NCI-H128 (cell line): ENCODE measurements around the gene MAP3K14.

Experiments
- DNase-seq: peaks from one replicate; lab custom pipeline; 2025; ENCODE audit not compliant: unreplicated experiment; lab: John Stamatoyannopoulos, UW

The MAP3K14 gene

GRCh38 chr17:45238155-45238774 is 78.6 kb downstream of the MAP3K14 start:
- DNase-seq, result no peak

DNA sequence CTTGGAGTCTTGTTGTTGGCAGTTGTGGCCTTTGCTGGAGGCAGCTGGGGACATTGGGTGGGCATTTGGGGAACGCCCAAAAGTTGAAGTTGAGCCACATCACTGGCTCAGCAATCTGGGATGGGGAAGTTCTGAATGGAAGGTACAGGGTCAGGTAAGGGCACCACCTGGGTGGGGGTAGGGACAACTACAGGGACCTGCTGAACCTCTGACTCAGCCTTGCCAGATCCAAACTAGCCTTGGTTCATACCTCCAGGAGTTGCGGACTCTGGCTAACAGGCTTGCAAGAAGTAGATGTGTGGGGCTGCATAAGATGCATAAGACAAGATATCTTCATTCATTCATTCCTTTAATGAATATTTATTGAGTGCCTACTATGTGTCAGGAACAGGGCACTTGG is 79.1 kb downstream of the MAP3K14 start:
- no peak for DNase-seq

DNA sequence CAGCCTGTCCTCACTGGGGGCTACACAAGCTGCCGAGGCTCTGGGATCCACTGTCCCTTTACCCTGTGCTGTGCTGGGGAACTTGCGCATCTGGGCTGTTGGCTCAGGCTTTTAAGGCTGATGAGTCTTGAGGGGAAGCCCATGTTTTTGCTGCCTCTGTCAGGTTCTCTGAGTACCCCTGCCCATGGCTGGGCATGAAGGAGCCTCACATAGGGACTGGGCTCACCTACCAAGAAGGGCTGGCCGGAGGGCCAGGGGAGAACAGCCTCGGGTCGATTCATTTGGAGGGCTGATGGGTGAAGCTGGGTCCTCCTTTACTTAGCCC is 80.6 kb downstream of the MAP3K14 start:
- no peak for DNase-seq

- no peak for DNase-seq
Observed at GRCh38 chr17:45235416-45236281, 81.2 kb downstream of the MAP3K14 start.

DNA sequence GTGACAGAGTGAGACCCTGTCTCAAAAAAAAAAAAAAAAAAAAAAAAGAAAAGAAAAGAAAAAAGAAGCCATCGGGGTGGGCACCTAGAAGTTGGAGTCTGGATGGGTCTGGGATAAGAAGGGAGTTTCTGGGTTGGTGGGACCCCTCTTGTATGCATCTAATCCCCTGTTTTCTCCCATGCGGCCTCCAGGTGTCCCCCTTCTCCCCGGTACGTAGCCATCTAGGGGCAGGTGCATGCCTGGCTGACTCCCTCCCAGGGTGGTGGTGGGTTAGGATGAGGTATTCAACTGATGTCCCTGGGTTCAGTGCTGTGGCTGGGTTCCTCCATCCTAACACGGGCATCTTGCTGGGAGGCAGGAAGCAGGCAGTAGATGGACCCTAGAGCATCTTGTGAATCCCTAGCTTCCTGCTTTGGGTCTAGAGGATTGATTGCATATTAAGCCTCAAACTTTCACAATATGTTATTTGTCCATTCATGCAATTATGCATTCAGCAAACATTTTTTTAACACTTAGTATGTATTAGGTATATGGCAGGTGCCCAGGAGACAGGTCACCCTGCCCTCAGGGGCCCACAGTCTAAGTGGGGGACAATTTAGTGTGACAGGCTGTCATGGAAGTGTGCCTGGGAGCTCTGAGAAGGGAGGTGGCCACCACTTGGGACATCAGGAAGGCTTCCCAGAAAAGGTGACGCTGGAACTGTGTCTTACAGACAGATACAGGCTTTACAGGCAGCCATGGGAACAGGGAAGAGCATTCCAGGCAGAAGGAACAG is 82.0 kb downstream of the MAP3K14 start:
- DNase-seq, result no peak

DNA sequence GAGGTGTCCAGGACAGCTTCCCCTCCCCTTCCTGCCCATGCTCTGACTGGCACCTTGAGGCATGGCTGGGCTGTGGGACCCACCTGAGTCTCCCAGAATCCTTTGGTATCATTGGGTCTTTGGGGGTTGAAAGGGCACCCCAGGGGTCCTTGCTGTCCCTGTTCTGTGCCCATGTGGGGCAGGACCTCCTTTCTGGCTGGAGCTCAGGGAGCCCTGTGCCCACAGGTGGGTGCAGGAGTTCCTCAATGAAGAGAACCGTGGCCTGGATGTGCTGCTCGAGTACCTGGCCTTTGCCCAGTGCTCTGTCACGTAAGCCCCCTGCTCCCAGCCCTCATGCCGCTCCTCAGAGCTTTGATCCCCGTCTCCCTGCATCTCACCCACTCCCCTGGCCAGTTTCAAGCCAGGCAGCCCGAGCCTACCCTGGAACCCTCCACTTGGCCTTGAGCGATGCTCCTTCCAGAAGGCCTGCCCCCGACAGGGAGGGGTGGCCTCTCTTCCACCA is 83.3 kb downstream of the MAP3K14 start:
- DNase-seq, result no peak

DNA sequence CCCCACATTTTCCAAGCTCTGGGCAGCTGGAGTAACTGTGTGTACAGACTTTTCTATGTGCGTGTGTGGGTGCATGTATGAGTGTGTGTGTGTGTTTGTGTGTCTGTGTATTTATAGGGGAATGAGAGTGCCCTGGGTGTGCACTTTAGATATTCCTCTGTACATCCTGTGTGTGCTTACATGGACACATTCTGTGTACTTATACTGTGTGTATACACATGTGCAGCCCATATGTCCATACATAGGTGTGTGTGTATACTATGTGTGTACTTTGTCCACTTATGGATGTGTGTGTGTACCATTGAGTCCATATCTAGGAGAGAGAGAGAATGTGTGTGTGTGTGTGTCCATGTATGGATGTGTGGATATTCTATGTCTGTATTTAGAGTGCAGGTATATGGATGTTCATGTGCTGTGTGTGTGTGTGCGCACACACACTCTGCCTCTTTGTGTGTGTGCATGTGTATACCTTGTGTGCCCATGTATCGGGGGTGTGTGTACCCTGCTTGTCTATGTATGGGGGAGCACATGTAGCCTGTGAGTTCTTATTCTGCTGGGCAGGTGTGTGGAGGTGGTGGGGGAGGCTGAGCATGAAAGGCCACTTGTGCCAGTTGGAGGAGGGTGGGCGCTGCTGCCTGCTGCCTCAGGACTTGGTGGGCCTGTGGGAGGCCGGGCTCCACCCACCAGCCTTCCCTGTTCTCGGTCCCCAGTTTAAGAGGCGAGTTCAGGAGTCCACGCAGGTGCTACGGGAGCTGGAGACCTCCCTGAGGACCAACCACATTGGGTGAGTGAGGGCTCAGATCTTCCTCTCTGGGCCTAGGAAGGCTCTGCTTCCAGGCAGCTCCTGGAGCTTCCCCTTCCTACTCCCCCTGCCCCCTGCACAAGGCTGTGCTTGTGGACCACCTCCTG is 84.1 kb downstream of the MAP3K14 start:
- DNase-seq, result no peak

DNA sequence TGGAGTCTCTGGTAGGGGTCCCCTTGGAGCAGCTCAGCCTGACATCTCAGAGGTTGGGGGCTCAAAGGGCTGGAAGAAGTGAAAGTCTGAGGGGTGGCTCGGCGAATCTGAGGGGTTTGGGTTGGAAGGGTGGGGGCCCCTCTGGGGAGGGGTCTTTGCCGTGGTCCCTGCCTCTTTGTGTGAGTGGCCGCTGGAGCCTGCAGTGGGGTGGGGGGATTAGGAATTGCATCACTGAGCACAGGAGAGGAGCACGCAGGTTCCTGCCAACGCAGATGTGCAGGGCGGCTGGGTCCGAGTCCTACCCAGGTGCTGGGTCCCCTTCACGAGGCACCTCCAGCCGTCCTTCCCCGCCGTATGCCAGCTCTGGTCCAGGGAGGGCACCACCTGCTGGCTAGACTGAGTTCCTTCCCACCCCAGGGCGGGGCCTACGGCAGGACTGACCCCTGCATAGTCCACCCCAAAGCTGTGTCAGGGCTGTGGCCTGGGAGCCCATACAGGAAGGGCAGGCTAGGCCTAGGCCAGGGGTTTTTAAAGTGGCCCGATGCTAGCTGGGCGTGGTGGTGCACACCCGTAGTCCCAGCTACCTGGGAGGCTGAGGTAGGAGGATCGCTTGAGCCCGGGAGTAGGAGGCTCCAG is 85.2 kb downstream of the MAP3K14 start:
- DNase-seq, result no peak

DNA sequence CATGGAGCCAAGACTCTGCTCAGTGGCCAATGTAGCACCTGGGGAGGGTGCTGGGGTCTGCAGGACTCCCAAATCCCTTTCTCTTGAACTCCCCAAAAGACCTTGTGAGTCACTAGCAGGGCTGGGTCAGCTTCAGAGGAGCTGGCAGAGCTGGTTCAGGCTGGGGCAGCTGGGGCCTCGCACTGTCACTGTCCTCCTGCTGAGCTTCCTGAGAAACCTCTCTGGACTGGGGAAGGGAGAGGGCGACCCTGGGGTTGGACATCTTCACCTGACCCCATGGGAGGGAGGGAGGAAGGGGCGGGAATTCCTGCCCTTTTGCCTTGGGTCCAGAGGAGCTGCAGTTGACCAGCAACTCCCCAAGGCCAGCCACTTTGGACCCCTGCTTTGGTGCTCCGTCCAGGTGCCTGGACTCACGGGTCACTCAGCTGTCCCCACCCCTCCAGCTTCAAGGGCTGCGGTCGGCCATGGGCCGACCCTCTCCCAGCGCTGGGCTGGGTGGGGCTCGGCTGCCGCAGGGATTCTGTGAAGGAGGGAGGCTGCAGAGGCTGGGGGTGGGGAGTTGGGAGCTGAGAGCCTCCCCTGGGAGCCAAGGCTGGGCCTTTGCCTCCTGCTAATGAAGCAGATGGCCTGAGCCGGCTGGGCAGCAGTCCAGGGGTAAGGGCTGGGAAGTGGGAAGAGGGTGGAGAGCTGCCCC is 85.9 kb downstream of the MAP3K14 start:
- no peak for DNase-seq

GRCh38 chr17:45230410-45230786 is 86.4 kb downstream of the MAP3K14 start:
- DNase-seq, result no peak

DNA sequence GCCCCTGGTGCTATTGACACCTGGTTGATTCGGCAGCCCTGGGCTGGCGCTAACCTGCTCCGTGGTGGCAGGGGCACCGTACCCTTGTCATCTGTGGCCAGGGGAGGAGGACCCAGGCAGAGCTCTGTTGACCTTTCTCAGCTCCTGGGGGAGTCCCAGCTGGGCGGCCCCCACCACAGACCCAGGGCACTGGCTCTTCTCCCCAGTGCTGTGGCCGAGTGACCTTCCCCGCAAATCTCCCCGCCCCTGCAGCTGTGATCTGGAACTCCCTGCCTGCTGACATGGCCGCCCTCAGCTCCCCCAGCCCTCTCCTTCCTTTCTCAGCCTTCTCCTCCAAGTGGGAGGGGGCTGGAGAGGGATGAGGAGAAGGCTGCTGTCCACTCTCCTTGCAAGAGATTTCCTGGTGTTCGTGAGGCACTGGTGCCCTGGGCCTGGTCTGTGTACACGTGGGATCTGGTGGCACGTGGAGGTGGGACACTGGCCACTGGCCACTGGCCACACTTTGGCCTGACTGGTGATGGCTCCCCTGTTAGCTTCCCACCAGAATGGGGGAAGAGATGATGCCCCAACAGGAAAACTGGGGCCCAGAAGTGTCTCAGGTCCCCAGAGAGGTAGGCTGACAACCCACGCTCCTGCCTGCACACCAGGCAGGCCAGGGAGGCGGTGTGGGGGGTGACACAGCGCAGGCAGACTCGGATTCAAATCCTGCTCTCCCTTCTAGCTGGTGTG is 87.0 kb downstream of the MAP3K14 start:
- no peak for DNase-seq

DNA sequence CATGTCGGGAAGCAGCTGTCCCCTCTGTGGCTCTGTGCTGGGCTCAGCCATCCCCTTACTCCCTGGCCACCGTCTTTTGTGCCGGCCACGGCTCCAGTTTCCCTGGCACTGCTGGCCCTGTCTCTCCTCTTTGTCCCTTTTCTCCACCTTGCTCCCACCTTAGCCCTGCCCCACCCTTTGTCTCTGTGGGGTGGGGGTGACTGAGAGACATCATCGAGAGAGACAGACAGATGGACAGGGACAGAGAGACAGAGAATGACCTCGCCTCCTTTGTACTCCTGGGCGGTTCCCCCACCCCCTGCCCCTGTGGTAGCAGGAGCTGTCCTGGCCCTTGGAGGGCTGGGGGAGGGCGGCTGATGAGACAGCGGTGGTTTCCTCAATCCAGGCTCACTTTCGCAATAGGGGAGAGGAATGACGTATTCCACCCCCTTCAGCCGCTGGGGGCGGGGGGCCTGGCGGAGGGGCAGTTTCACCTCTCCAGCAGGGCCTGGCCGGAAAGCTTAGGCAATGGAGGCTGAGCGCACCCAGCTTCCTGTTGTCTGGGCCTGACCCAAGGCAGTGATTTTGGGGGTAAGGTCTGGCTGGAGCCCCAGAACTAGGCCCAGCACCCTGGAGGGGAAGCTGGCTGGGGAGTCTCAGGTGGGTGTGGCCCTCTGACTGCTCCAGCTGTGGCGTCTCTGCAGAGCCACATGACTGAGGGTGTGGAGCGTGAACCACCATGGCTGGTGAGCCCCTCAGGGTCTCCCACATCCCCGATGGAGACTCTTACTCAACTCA is 87.9 kb downstream of the MAP3K14 start:
- DNase-seq, result no peak

DNA sequence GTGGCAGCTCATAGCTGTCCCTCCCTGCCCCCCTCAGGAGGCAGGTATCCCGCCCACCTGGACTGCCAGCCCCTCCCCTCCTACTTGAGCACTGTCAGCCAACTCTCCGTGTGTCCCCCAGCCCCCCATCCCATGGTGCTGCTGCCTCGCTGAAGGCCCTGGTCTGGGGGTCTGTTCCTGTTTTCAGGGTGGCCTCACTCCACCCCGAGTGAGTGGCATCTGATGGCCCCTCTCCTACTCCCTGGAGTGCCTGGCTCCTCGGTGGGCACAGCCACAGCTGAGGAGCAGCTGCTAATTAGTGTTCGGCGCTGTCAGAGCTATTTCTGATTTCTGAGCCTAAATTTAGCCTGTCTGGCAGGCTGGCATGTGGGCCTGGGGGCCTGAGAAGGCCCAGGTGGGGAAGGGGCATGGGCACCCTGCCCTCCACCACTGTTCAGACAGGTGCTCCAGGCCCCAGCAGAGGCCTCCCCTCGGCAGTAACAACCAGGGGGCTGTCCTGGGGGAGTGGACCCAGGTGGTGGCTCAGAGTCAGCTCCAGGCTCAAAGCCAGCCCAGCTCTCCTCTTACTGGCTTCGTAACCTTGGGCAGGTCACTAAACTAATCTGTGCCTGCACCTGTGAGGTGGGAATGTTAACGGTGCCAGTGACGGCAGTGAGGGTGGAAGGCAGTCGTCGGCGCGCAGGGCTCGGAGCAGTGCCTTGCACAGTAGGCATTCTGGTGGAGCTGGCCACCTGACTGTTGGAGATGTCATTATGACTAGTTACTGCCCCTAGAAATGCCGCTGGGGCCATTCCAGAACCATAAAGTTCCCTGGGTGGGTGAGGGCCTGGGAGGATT is 88.7 kb downstream of the MAP3K14 start:
- no peak for DNase-seq

DNA sequence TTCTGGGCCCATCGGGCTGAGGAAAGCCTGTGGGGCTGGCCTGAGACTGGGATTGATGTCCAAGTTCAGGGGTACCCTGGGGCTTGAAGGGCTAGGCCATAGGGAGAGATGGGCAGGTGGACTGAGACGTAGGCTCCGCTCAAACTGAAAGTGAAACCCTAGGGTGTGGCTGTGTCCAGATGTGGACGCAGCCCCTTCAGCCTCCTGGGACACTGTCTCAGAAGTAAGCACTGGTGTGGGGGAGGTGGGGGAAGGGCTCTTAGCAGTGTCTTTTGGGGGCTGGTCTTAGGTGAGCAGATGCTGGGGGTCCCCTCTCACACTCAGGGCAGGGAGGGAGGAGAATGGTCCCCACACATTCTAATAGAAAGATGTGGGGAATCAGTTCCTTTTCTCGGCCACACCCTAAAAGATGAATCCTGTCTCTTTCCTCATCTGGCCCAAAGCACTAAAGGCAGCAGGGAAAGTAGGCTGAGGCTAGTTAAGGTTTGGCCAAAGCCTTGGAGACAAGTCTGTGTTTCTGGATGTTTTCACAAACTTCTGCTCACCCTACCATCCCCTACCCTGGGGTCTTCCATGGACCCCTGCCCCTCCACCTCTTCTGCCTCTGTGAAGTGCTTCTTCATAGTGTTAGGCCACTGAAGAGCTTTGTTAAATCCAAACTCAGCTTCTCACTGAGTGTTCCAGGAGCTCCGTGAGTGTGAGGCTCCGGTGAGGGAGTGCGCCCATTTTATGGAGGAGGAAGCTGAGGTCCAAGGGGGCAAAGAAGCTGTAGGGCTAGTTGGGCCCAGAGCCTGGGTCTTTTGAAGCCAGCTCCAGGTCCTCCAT is 89.5 kb downstream of the MAP3K14 start:
- DNase-seq, result no peak

DNA sequence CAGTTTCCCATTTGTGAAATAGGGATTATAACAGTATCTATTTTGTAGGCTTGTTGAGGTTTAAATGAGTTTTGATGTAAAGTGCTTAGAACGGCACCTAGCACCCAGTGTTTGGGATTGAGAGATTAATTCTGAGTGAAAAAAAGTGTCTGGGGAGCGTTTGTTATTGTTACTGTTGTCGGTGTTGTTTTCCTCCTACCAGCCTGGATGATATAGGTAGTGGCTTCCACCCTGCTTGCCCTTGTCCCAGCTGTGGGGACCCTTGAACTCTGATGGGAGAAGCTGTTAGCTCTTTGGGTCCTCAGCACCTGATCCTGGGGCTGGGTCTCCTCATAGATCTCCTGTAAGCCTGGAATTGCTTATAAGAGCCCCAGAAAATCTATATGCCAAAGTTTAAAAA is 90.2 kb downstream of the MAP3K14 start:
- DNase-seq, result no peak

- no peak for DNase-seq
Observed at GRCh38 chr17:45225964-45226530, 90.8 kb downstream of the MAP3K14 start.
